ENCODE measurements around the gene PCDH15. TPM values are rescaled to one million over a fixed set of nuclear protein-coding genes. Genes with fewer than 3 reads are reported as not detected.

Gene PCDH15
- not detected in 2 replicates for total RNA-seq

GRCh38 chr10:54800741-54801421 lies at the start of gene PCDH15:
Gene PCDH15 (minus strand): TSS chr10:54801231. CDS start chr10:54664262, 136,969 bp downstream.

